Liver (tissue), 9 donors: ENCODE results near the gene BCAT1. TPM values are rescaled to one million over a fixed set of nuclear protein-coding genes. Genes with fewer than 3 reads are reported as not detected.
A peak's percentile ranks its signal among the peaks of the same experiment; 100 is the strongest.

Source experiments
- DNase-seq: peaks from one replicate; pipeline ENCODE4 v3.0.0-alpha.2; 2017; ENCODE audit warnings: low spot score
- H3K27ac ChIP-seq, 2 donors: one replicate each; pipeline ENCODE4 v1.7.0; 2013; ENCODE audit warnings: inconsistent platforms in 2 of 2, low read length in 2 of 2, control low read depth in 1 of 2, low read depth in 1 of 2, mild to moderate bottlenecking in 1 of 2
- H3K27me3 ChIP-seq, 4 donors: one replicate each; pipeline versions ENCODE4 v1.6.1 to v1.7.0; 2013; ENCODE audit warnings: low read length in 3 of 4, inconsistent platforms in 1 of 4, mild to moderate bottlenecking in 1 of 4, moderate library complexity in 1 of 4; ENCODE audit not compliant: control insufficient read depth in 4 of 4, insufficient read depth in 4 of 4
- H3K36me3 ChIP-seq, 4 donors: one replicate each; pipeline versions ENCODE4 v1.6.1 to v1.7.0; 2013; ENCODE audit warnings: low read length in 3 of 4, mild to moderate bottlenecking in 3 of 4, low read depth in 1 of 4, moderate library complexity in 1 of 4; ENCODE audit not compliant: control insufficient read depth in 4 of 4, insufficient read depth in 3 of 4
- H3K4me1 ChIP-seq, 4 donors: one replicate each; pipeline versions ENCODE4 v1.6.1 to v1.7.0; 2013; ENCODE audit warnings: low read length in 3 of 4, mild to moderate bottlenecking in 3 of 4, moderate library complexity in 1 of 4; ENCODE audit not compliant: control insufficient read depth in 4 of 4, insufficient read depth in 4 of 4
- H3K4me3 ChIP-seq, 3 donors: one replicate each; pipeline versions ENCODE4 v1.6.1 to v1.7.0; 2013; ENCODE audit warnings: low read length in 3 of 3, control low read depth in 1 of 3, low read depth in 1 of 3, mild to moderate bottlenecking in 1 of 3
- H3K9ac ChIP-seq, 2 donors: one replicate each; pipeline ENCODE4 v1.7.0; 2013; ENCODE audit warnings: low read length in 2 of 2, mild to moderate bottlenecking in 2 of 2, moderate library complexity in 2 of 2, control low read depth in 1 of 2, low read depth in 1 of 2
- H3K9me3 ChIP-seq, 4 donors: one replicate each; pipeline versions ENCODE4 v1.6.1 to v1.7.0; 2013; ENCODE audit warnings: low read length in 3 of 4; ENCODE audit not compliant: control insufficient read depth in 4 of 4
- EGR1 ChIP-seq, 2 donors: IDR thresholded peaks; 2 replicates each; pipeline ENCODE4 v1.6.1; 2016 to 2018; ENCODE audit warnings: antibody characterized with exemption in 2 of 2, low read depth in 2 of 2
- FOXA1 ChIP-seq: IDR thresholded peaks from 2 replicates; pipeline ENCODE4 v1.6.1; 2016; ENCODE audit warnings: antibody characterized with exemption
- FOXA2 ChIP-seq: IDR thresholded peaks from 2 replicates; pipeline ENCODE4 v1.6.1; 2016; ENCODE audit warnings: antibody characterized with exemption
- GABPA ChIP-seq, 2 donors: IDR thresholded peaks in 1 of 2; conservative IDR thresholded peaks in 1 of 2; 2 replicates each; pipeline ENCODE4 v1.6.1; 2016; ENCODE audit warnings: antibody characterized with exemption in 2 of 2, mild to moderate bottlenecking in 1 of 2, moderate library complexity in 1 of 2
- HNF4A ChIP-seq, 2 donors: conservative IDR thresholded peaks; 2 replicates each; pipeline ENCODE4 v1.6.1; 2016; ENCODE audit warnings: antibody characterized with exemption in 2 of 2, mild to moderate bottlenecking in 2 of 2
- NR2F2 ChIP-seq: IDR thresholded peaks from 2 replicates; pipeline ENCODE4 v1.6.1; 2016; ENCODE audit warnings: antibody characterized with exemption
- RAD21 ChIP-seq, 2 donors: IDR thresholded peaks; 2 replicates each; pipeline ENCODE4 v1.6.1; 2016; ENCODE audit warnings: antibody characterized with exemption in 2 of 2, mild to moderate bottlenecking in 2 of 2
- WGBS: extraction: QIAGEN DNeasy Blood & Tissue Kit; methylation state at CpG from one replicate; pipeline ENCODE4 v1.1.7; 2013; 5-methylcytosine and 5-hydroxymethylcytosine counted together
- polyA plus RNA-seq, 2 donors: library from polyadenylated mRNA; stranded (reverse) in 1 of 2; unstranded in 1 of 2; fragments of 200-250 nt in 1 of 2; fragments of >200 nt in 1 of 2; fragmentation: Nextera tagmentation in 1 of 2; extraction: Ambion mirVana in 1 of 2; gene quantifications; one replicate each; pipeline versions ENCODE4 v1.2.1 to v1.2.3, GENCODE V29; 2013 to 2015
- total RNA-seq, 2 donors: library from RNA; depleted of rRNA; stranded (reverse); fragments of >200 nt; gene quantifications; one replicate each; pipeline ENCODE4 v1.2.3, GENCODE V29; 2014
- TF ChIP-seq, protein P1 (sequence below): IDR thresholded peaks from 2 replicates; pipeline ENCODE4 v1.6.1; 2016; ENCODE audit warnings: antibody characterized with exemption
- TF ChIP-seq, protein P2 (sequence below): fragments of 150-350 bp; IDR thresholded peaks from 2 replicates; pipeline ENCODE4 v1.5.1; 2017; ENCODE audit warnings: improper control_type of control experiment, low read depth, low read length; ENCODE audit not compliant: missing input control
- TF ChIP-seq, protein P3 (sequence below): IDR thresholded peaks from 2 replicates; pipeline ENCODE4 v1.6.1; 2016; ENCODE audit warnings: antibody characterized with exemption
- donor health status: healthy.
- donor health status: healthy.
- donor health status: healthy.
- donor health status: healthy.
- donor health status: healthy.

The BCAT1 gene
- total and polyA plus RNA-seq, 4 donors, result 0.14 to 10.0 (median 0.85) TPM

DNA sequence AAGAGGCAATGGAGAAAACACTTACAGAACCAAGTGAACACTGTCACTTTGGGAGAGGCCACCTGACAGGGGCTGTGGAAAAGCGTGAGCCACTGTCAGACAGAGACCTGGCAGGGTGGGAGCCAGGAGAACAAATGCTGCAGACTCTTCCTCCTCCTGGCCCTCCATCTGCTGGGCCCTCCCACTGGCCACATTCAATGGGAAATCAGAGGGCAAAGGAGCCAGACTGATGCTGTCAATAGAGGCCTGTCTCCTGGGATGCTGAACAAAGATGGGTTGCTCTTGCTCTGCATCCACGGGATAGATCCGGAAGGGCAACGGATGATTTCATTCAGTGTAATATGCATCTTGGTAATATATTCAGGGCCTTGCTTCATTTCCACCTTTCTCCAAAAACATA is 44.9 kb upstream of the BCAT1 start:
- Histone ChIP-seq H3K27ac (no peak overlapping the region), H3K27me3 (no peaks in the 10 kb centered on the region), H3K4me3 (no peak overlapping the region), H3K9me3 (no peaks in the 10 kb centered on the region), H3K36me3 (no peaks in the 10 kb centered on the region), H3K9ac (no peak overlapping the region), H3K4me1 (no peaks in the 10 kb centered on the region)
- TF ChIP-seq, protein P1, sequence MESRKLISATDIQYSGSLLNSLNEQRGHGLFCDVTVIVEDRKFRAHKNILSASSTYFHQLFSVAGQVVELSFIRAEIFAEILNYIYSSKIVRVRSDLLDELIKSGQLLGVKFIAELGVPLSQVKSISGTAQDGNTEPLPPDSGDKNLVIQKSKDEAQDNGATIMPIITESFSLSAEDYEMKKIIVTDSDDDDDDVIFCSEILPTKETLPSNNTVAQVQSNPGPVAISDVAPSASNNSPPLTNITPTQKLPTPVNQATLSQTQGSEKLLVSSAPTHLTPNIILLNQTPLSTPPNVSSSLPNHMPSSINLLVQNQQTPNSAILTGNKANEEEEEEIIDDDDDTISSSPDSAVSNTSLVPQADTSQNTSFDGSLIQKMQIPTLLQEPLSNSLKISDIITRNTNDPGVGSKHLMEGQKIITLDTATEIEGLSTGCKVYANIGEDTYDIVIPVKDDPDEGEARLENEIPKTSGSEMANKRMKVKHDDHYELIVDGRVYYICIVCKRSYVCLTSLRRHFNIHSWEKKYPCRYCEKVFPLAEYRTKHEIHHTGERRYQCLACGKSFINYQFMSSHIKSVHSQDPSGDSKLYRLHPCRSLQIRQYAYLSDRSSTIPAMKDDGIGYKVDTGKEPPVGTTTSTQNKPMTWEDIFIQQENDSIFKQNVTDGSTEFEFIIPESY, result no peak
- TF ChIP-seq, protein P2, sequence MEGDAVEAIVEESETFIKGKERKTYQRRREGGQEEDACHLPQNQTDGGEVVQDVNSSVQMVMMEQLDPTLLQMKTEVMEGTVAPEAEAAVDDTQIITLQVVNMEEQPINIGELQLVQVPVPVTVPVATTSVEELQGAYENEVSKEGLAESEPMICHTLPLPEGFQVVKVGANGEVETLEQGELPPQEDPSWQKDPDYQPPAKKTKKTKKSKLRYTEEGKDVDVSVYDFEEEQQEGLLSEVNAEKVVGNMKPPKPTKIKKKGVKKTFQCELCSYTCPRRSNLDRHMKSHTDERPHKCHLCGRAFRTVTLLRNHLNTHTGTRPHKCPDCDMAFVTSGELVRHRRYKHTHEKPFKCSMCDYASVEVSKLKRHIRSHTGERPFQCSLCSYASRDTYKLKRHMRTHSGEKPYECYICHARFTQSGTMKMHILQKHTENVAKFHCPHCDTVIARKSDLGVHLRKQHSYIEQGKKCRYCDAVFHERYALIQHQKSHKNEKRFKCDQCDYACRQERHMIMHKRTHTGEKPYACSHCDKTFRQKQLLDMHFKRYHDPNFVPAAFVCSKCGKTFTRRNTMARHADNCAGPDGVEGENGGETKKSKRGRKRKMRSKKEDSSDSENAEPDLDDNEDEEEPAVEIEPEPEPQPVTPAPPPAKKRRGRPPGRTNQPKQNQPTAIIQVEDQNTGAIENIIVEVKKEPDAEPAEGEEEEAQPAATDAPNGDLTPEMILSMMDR, result no peak
- no peak for TF ChIP-seq NR2F2
- TF ChIP-seq, protein P3, sequence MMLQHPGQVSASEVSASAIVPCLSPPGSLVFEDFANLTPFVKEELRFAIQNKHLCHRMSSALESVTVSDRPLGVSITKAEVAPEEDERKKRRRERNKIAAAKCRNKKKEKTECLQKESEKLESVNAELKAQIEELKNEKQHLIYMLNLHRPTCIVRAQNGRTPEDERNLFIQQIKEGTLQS, result no peak
- no peak for TF ChIP-seq GABPA (IDR thresholded peaks at IDR 0.05 in 1 of 2, conservative IDR thresholded peaks at IDR 0.05 in 1 of 2)
- TF ChIP-seq FOXA2, result no peak
- no peak for TF ChIP-seq FOXA1
- no peak for TF ChIP-seq EGR1 (IDR thresholded peaks at IDR 0.05; ENCODE audit: low read depth in 2 of 2)
- DNase-seq, result no peak
- 92% methylated on average over 4 of the region's 4 CpGs for WGBS

DNA sequence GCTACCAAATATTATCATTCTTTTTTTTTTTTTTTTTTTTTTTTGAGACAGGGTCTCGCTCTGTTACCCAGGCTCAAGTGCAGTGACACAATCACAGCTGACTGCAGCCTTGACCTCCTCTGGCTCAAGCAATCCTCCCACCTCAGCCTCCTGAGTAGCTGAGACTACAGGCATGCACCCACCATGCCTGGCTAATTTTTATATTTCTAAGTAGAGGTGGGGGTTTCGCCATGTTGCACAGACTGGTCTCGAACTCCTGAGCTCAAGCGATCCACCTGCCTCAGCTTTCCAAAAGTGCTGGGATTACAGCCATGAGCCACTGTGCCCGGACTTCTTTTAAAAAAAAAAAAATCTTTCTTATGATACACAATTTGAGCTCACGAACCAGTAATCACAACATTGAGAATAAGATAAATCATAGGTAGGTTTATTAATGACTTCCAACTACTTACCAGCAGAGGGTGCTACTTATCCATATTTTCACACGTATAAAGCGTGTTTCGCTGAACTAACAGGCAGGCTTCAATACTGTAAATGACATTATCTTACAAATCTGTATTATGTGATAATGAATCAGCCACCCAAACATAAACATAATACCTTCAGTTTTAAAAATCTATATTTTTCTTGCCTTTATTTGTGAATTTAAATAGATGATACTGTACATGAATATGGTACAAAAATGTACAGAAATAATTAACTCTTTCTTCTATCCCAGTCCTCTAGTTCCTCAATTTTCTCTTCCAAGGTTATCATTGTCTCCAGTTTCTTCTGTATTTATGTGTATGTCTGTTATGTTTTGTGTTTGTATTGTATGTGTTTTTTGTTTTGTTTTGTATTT is 42.5 kb upstream of the BCAT1 start:
- 35% methylated on average over 9 of the region's 9 CpGs for WGBS
- Histone ChIP-seq H3K9me3 (no peaks in the 10 kb centered on the region), H3K36me3 (no peaks in the 10 kb centered on the region), H3K27me3 (peaks cover 0 to 2% (median 0%) of the 10 kb centered on the region in 4 donors), H3K9ac (no peak overlapping the region), H3K27ac (no peak overlapping the region), H3K4me3 (no peak overlapping the region), H3K4me1 (no peaks in the 10 kb centered on the region)
- no peak for DNase-seq
- TF ChIP-seq, protein P2, result peak; percentile 72
- no peak for TF ChIP-seq HNF4A (conservative IDR thresholded peaks at IDR 0.05)
- no peak for TF ChIP-seq FOXA2
- TF ChIP-seq RAD21 (IDR thresholded peaks at IDR 0.05), result peak; percentile 90 to 91
